Motor neuron (in vitro differentiated cells): ENCODE measurements around the gene TRABD2B. TPM values are rescaled to one million over a fixed set of nuclear protein-coding genes. Genes with fewer than 3 reads are reported as not detected.

Experiments used
- ATAC-seq, 8 experiments: fragments of 200-7000 bp; cut with Tn5 transposase; replicated peaks in 6 of 8; 2 replicates each; pipeline ENCODE4 v1.8.0; 2021; ENCODE audit warnings: mild to moderate bottlenecking in 8 of 8, moderate library complexity in 8 of 8
- H3K27ac ChIP-seq, 2 donors: fragments of 250-450 bp; sonication (Bioruptor Pico); 2 replicates each; pipeline ENCODE4 v1.9.0; 2021; ENCODE audit warnings: antibody characterized with exemption in 2 of 2, mild to moderate bottlenecking in 2 of 2, moderate library complexity in 1 of 2
- H3K4me1 ChIP-seq, 2 donors: fragments of 250-450 bp; sonication (Bioruptor Pico); replicated peaks in 1 of 2; 2 replicates each; pipeline ENCODE4 v1.6.1; 2021; ENCODE audit warnings: antibody characterized with exemption in 2 of 2, mild to moderate bottlenecking in 2 of 2, moderate library complexity in 1 of 2
- H3K4me3 ChIP-seq, 5 donors: fragments of 250-450 bp; sonication (Bioruptor Pico); 2 replicates each; pipeline ENCODE4 v1.9.0; 2021; ENCODE audit warnings: antibody characterized with exemption in 5 of 5, mild to moderate bottlenecking in 5 of 5, moderate library complexity in 4 of 5
- WGBS, 10 experiments: fragments of 450-650 bp; shearing (Covaris generic); methylation state at CpG; one replicate each; pipeline ENCODE4 v1.0.0; 2022; 5-methylcytosine and 5-hydroxymethylcytosine counted together
- in situ Hi-C, 9 experiments: fragments of 400-800 bp; cut with MboI; loops; one replicate each; pipeline ENCODE4 v1.15.0; 2021; ENCODE audit warnings: low sequenced_read_pairs in 9 of 9, low pct_unique_long_range_greater_than_20kb in 2 of 9; ENCODE audit not compliant: unreplicated experiment in 9 of 9
- total RNA-seq, 8 experiments: library from RNA; unstranded; fragments of 300-600 nt; gene quantifications; 2 replicates each; pipeline versions ENCODE4 v1.2.3 to v1.2.4, GENCODE V29; 2022

TRABD2B gene
- total RNA-seq, 8 experiments from 2014 or later, result 0.11 to 1.1 (median 0.42) TPM

DNA sequence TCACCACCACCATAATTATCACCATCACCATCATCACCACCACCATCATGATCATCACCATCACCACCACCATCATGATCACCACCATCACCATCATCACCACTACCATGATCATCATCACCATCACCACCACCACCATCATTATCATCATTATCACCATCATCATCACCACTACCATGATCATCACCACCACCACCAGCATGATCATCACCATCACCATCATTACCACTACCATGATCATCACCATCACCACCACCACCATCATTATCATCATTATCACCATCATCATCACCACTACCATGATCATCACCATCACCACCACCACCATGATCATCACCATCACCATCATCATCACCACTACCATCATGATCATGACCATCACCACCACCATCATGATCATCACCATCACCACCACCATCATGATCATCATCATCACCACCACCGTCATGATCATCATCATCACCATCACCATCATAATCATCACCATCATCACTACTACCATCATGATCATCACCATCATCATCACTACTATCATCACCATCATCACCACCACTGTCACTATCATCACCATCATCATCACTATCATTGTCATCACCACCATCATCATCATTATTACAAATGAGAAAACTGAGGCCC, 60.2 kb downstream of the TRABD2B start:
- ATAC-seq, result no peak
- 67 to 100% (median 100%) methylated on average over 1 of the region's 1 CpG; no CpG with 5 or more reads in 1 of the 10 experiments for WGBS, 10 experiments
- Histone ChIP-seq H3K4me3 (no peak overlapping the region), H3K4me1 (peaks cover 13 to 22% of the 10 kb centered on the region in 2 donors), H3K27ac (no peak overlapping the region)
- in situ Hi-C loops, result loop anchor here in 2 of 9 experiments (25.0 kb wide), 1 partner anchor 200 kb away; no protein-coding TSS in a partner anchor

DNA sequence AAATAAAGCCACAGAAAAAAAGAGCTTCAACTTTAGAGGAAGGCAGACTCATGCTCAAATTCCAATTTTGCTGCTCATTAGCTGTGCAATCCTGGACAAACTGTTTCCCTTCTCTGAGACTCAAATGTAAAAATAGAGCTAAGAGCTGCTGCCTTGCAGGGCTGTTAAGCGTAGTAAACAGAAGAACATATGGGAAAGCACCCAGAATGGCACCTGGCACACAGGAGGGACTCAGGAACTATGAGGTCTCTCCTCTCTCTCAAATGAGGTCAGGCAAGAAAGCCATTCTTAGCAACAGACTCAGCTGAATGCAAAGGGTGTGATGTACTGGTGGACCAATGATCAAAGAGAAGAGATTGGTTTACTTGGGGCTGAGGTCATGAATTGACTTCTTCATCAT, 61.3 kb downstream of the TRABD2B start:
- 33 to 100% (median 60%) methylated on average over 1 of the region's 1 CpG; no CpG with 5 or more reads in 3 of the 10 experiments for WGBS, 10 experiments
- Histone ChIP-seq H3K4me3 (no peak overlapping the region), H3K27ac (no peak overlapping the region), H3K4me1 (peaks cover 9 to 18% of the 10 kb centered on the region in 2 donors)
- no peak for ATAC-seq
- in situ Hi-C loops, result loop anchor here in 2 of 9 experiments (25.0 kb wide), 1 partner anchor 199 kb away; no protein-coding TSS in a partner anchor

DNA sequence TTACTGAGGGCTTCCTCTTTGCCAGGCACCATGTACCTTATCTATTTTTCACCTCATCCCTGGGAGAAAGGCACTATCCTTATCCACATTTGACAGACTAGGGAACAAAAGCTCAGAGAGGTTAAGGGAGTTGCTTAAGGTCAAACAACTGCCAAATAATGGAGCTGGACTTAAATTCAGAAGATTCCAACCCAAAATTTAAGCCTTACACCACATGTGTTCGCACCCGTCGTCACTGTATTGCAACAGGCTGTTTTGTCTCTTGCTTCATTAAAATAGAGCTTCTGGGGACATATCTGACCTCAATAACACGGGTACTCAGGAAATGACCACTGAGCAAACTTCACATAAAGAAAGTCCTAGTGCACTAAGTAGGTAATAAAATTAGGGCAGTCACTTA, 62.0 kb downstream of the TRABD2B start:
- peaks cover 9 to 18% of the 10 kb centered on the region in 2 donors for H3K4me1 ChIP-seq
- H3K27ac ChIP-seq, result no peak overlapping the region
- no peak overlapping the region for H3K4me3 ChIP-seq
- in situ Hi-C loops, result loop anchor here in 2 of 9 experiments (25.0 kb wide), 1 partner anchor 198 kb away; no protein-coding TSS in a partner anchor
- 0 to 90% (median 67%) methylated on average over 1 to 4 of the region's 4 CpGs; no CpG with 5 or more reads in 1 of the 10 experiments for WGBS, 10 experiments
- ATAC-seq, result peak in 1 of 8 experiments; percentile 6

GRCh38 chr1:47934243-47934805, 62.9 kb downstream of the TRABD2B start:
- peak; percentile 78 to 97 (median 95) for ATAC-seq
- Histone ChIP-seq H3K27ac (no peak overlapping the region), H3K4me3 (no peak overlapping the region), H3K4me1 (peaks cover 9 to 24% of the 10 kb centered on the region in 2 donors)
- in situ Hi-C loops, result loop anchor here in 2 of 9 experiments (25.0 kb wide), 1 partner anchor 197 kb away; no protein-coding TSS in a partner anchor
- 0 to 87% (median 62%) methylated on average over 2 to 9 of the region's 9 CpGs; no CpG with 5 or more reads in 3 of the 10 experiments for WGBS, 10 experiments

- no peak for ATAC-seq
- in situ Hi-C loops, result loop anchor here in 2 of 9 experiments (25.0 kb wide), 1 partner anchor 195 kb away; no protein-coding TSS in a partner anchor
- H3K4me1 ChIP-seq, result peaks cover 9 to 28% of the 10 kb centered on the region in 2 donors
- WGBS, 10 experiments, result 44 to 100% (median 56%) methylated on average over 1 to 6 of the region's 6 CpGs; no CpG with 5 or more reads in 2 of the 10 experiments
- no peak overlapping the region for H3K27ac ChIP-seq
- no peak overlapping the region for H3K4me3 ChIP-seq
Measured at GRCh38 chr1:47932743-47933142, 64.4 kb downstream of the TRABD2B start.

GRCh38 chr1:47931395-47931794, 65.8 kb downstream of the TRABD2B start:
- in situ Hi-C loops, result loop anchor here in 2 of 9 experiments (25.0 kb wide), 1 partner anchor 194 kb away; no protein-coding TSS in a partner anchor
- peak in 1 of 8 experiments; percentile 71 for ATAC-seq
- peaks cover 9 to 32% of the 10 kb centered on the region in 2 donors for H3K4me1 ChIP-seq
- WGBS, 10 experiments, result 20 to 100% (median 79%) methylated on average over 1 to 5 of the region's 5 CpGs; no CpG with 5 or more reads in 2 of the 10 experiments
- no peak overlapping the region for H3K4me3 ChIP-seq
- H3K27ac ChIP-seq, result no peak overlapping the region

DNA sequence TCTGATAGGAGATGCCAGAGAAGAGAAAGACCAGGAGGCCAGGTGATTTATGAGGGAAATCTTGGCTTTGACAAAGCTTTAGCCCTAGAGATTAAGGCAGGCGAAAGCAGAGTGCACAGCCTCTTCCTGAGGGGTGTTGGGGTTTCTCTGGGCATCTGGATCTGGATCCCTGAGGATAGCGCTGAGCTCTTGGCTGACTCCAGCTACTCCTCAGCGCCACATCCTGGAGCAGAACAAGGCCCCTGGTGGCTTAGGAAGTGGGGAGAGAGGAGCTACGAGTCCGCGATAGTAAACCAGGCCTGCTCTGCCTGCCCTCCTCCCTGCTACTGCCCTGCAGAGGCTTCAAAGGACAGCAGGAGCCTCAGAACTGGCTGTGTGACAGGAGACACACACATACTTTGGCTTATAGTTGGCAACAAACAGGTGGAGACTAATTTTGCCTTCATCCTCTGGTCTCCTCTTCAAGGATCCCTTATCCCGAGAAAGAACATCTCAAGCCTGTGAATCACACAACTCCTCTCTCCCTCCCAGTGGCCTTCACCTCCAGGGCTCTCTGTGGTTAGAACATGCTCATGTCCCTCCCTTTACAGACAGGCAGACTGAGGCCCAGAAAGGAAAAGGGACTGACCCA, 66.9 kb downstream of the TRABD2B start:
- 40 to 100% (median 83%) methylated on average over 1 to 6 of the region's 7 CpGs; no CpG with 5 or more reads in 2 of the 10 experiments for WGBS, 10 experiments
- Histone ChIP-seq H3K27ac (no peak overlapping the region), H3K4me3 (no peak overlapping the region), H3K4me1 (peaks cover 9 to 32% of the 10 kb centered on the region in 2 donors)
- no peak for ATAC-seq
- in situ Hi-C loops, result loop anchor here in 2 of 9 experiments (25.0 kb wide), 1 partner anchor 193 kb away; no protein-coding TSS in a partner anchor

- Histone ChIP-seq H3K27ac (no peak overlapping the region), H3K4me3 (no peak overlapping the region), H3K4me1 (peaks cover 0 to 14% of the 10 kb centered on the region in 2 donors)
- ATAC-seq, result peak in 5 of 8 experiments; percentile 22 to 91 (median 53)
- 82 to 100% (median 89%) methylated on average over 1 to 6 of the region's 6 CpGs; no CpG with 5 or more reads in 6 of the 10 experiments for WGBS, 10 experiments
- in situ Hi-C loops, result loop anchor here in 2 of 9 experiments (25.0 kb wide), 1 partner anchor 190 kb away; no protein-coding TSS in a partner anchor
Measured at GRCh38 chr1:47927165-47927564, 70.0 kb downstream of the TRABD2B start.

GRCh38 chr1:47926461-47926999, 70.7 kb downstream of the TRABD2B start:
- in situ Hi-C loops, result loop anchor here in 2 of 9 experiments (25.0 kb wide), 1 partner anchor 189 kb away; no protein-coding TSS in a partner anchor
- H3K4me3 ChIP-seq, result no peak overlapping the region

DNA sequence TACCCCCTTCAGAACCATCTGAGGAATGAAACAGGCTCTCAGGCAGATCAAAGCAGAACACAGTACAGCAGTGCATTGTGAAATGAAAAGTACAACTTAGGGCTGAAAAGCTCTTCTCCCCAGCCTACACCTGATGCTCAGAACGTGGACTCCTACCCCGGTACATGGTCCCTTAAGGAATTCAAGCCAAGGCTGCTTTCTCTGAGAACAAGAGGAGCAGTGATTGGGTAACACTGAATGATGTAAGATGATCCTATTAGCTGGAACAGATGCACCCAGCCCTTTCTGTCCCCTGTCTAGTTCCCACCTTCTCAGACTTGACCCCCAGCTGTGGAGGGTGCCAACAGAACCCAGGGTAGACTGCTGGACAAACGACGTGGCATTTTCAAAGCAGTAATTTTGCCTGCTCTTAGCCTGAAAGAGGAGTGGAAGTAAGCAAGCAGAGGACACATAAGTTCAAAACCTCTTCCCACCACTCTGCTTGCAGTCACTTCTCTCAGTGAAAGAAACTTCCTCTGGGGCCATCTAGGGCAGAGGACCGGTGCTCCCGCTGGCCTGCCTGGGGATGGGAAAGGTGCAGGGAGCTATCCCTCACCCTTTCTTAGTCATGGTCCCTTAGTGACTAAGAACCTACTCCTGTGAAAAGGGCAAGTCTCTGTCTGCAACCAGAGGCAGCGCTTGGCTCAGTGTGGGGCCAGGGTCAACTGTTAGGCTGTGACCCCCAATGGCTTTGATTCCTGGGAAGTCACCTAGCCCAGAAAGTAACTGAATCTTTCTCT, 72.7 kb downstream of the TRABD2B start:
- in situ Hi-C loops, result loop anchor here in 2 of 9 experiments (25.0 kb wide), 1 partner anchor 187 kb away; no protein-coding TSS in a partner anchor
- ATAC-seq, result peak in 5 of 8 experiments; percentile 10 to 41 (median 30)
- Histone ChIP-seq H3K4me3 (no peak overlapping the region), H3K4me1 (peaks cover 0 to 9% of the 10 kb centered on the region in 2 donors), H3K27ac (no peak overlapping the region)
- WGBS, 10 experiments, result 39 to 100% (median 87%) methylated on average over 1 to 5 of the region's 7 CpGs; no CpG with 5 or more reads in 3 of the 10 experiments

More at GRCh38 chr1:47926461-47926999, 70.7 kb downstream of the TRABD2B start:
- 0 to 100% (median 50%) methylated on average over 1 to 2 of the region's 2 CpGs; no CpG with 5 or more reads in 4 of the 10 experiments for WGBS, 10 experiments
- no peak for ATAC-seq
- no peak overlapping the region for H3K27ac ChIP-seq
- peaks cover 0 to 14% of the 10 kb centered on the region in 2 donors for H3K4me1 ChIP-seq

- Histone ChIP-seq H3K4me1 (no peaks in the 10 kb centered on the region), H3K27ac (no peak overlapping the region), H3K4me3 (no peak overlapping the region)
- in situ Hi-C loops, result no loop called here
- 42 to 100% (median 93%) methylated on average over 1 to 4 of the region's 4 CpGs; no CpG with 5 or more reads in 3 of the 10 experiments for WGBS, 10 experiments
- ATAC-seq, result peak in 3 of 8 experiments; percentile 11 to 39 (median 32)
Measured at GRCh38 chr1:47921935-47922415, 75.2 kb downstream of the TRABD2B start.
